Measurements from ENCODE around the gene GLDC.
"Not testable (repeated sequence)": the region's sequence is repeated elsewhere in the genome, so short reads cannot be mapped to it uniquely, and the experiment has no call there.

Gene GLDC

DNA sequence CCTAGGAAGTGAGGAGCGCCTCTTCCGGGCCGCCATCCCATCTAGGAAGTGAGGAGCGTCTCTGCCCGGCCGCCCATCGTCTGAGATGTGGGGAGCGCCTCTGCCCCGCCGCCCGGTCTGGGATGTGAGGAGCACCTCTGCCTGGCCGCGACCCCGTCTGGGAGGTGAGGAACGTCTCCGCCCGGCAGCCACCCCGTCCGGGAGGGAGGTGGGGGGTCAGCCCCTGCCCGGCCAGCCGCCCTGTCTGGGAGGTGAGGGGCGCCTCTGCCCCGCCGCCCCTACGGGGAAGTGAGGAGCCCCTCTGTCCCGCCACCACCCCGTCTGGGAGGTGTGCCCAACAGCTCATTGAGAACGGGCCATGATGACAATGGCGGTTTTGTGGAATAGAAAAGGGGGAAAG lies 22.7 kb downstream of the GLDC start:
- in situ Hi-C loops (cut with HindIII; ENCODE audit: low sequenced_read_pairs): not testable (repeated sequence)

DNA sequence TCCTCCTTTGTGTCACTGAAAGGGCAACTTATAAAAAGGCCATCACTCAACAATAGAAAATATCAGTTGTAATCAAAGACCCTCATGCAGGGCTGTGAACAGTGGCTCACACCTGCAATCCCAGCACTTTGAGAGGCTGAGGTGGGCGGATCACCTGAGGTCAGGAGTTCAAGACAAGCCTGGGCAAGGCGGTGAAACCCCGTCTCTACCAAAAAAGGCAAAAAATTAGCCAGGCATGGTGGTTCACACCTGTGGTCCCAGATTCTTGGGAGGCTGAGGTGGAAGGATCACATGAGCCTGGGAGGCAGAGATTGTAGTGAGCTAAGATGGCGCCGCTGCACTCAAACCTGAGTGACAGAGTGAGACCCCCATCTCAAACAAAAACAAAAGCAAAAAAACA lies 24.7 kb downstream of the GLDC start:
- in situ Hi-C loops (cut with HindIII; ENCODE audit: low sequenced_read_pairs): no loop called here

DNA sequence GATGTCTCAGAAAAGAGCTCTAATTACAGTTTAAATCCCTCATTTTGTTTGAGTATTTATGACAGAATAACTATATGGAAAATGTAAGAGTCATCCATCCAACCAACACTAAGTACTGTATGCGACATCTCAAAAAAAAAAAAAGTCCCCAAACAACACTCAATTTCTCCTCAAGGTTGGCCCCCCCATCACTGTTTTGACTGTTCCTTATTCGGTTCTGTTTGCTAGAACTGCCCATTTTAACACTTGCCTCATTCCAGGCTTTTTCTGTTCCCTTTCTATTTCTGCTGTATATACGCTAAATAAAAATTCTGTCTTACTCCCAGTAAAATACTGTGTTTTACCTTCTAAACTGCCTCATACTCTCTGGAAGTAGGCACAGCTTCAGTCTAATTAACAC lies 25.2 kb downstream of the GLDC start:
- in situ Hi-C loops (cut with HindIII; ENCODE audit: low sequenced_read_pairs): no loop called here

- in situ Hi-C loops (cut with HindIII; ENCODE audit: low sequenced_read_pairs): no loop called here
Measured at GRCh38 chr9:6619909-6620308, 25.6 kb downstream of the GLDC start.

- in situ Hi-C loops (cut with HindIII; ENCODE audit: low sequenced_read_pairs): no loop called here
Measured at GRCh38 chr9:6616951-6617602, 28.5 kb downstream of the GLDC start.

DNA sequence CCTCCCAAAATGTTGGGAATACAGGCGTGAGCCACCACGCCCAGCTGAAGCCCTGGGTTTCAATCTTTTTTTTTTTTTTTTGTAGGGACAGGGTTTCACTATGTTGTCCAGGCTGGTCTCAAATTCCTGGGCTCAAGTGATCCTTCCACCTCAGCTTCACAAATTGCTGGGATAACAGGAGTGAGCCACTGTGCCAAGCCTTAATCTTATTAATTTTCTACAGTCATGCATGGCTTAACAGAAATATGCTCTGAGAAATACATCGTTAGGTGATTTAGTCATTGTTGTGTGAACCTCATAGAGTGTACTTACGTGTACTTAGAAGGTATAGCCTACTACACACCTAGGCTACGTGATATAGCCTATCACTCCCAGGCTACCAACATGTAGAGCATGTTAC lies 31.0 kb downstream of the GLDC start:
- in situ Hi-C loops (cut with HindIII; ENCODE audit: low sequenced_read_pairs): no loop called here

- in situ Hi-C loops (cut with HindIII; ENCODE audit: low sequenced_read_pairs): no loop called here
Measured at GRCh38 chr9:6611865-6612264, 33.7 kb downstream of the GLDC start.

DNA sequence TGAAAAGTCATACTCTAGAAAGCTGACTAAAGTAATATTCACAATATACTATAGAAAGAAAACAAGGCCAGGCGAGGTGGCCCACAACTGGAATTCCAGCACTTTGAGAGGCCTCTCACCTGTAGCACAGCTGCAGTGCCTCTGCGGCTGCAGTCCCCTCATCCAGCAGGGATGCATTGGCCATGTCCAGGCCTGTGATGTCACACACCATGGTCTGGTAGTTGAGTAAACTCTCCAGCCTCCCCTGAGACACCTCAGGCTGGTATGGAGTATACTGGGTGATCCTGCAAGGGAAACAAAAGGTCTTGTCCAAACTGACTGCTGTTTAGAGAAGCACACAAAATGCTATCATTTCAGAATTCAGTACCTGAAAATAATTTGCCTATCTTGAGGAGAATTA lies 35.5 kb downstream of the GLDC start:
- in situ Hi-C loops (cut with HindIII; ENCODE audit: low sequenced_read_pairs): no loop called here

DNA sequence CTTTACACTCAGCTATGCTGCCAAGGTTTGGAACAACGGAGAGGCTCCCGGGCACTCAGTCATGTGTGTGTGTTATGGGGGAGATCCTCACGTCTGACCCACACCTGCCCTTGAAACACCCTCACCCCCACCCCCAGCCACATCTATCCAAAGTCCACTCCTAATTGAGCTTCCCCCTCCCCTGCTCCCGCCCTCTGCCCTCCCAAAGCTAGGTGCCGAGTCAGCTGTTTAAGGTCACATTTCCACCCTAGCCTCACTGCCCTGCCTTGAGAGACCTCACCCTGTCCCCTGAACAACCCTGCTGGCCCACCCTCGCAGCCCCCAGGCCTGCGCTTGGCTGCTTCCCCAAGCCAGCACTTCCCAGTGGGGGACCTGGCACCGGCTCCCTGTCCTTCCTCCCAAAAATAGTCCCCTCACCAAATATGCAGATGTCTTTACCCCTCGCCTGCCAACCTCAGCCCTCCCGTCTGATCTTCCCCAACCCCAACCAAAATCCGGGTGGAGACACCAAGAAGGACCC lies 36.0 kb downstream of the GLDC start:
- in situ Hi-C loops (cut with HindIII; ENCODE audit: low sequenced_read_pairs): no loop called here

GRCh38 chr9:6605202-6605601 lies 40.3 kb downstream of the GLDC start:
- in situ Hi-C loops (cut with HindIII; ENCODE audit: low sequenced_read_pairs): no loop called here

DNA sequence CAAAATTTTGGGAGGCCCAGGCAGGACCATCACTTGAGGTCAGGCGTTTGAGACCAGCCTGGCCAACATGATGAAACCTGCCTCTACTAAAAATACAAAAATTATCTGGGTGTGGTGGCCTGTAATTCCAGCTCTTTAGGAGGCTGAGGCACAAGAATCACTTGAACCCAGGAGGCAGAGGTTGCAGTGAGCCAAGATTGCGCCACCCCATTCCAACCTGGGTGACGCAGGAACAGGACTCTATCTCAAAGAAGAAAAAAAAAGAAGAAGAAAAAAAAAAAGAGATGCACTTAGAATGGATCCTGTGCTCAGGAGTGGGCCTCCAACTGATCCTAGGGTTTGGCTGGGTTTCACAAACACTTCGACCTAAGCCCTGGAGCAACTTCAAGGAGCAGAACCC lies 45.1 kb downstream of the GLDC start:
- in situ Hi-C loops (cut with HindIII; ENCODE audit: low sequenced_read_pairs): no loop called here

DNA sequence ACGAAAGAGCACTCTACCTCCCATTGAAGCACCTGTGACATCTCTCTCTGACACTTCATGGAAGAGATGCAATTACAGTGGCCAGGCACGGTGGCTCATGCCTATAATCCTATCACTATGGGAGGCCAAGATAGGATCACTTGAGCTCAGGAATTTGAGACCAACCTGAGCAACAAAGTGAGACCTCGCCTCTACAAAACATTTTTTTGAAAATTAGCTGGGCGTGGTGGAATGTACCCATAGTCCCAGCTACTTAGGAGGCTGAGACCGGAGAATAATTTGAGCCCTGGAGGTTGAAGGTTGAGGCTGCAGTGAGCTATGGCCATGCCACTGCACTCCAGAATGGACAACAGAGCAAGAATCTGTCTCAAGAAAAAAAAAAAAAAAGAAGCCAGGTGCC lies 45.5 kb downstream of the GLDC start:
- in situ Hi-C loops (cut with HindIII; ENCODE audit: low sequenced_read_pairs): no loop called here

GRCh38 chr9:6598249-6598725 lies 47.2 kb downstream of the GLDC start:
- in situ Hi-C loops (cut with HindIII; ENCODE audit: low sequenced_read_pairs): no loop called here

- in situ Hi-C loops (cut with HindIII; ENCODE audit: low sequenced_read_pairs): no loop called here
Measured at GRCh38 chr9:6592791-6593190, 52.7 kb downstream of the GLDC start.

GRCh38 chr9:6592231-6592630 lies 53.3 kb downstream of the GLDC start:
- in situ Hi-C loops (cut with HindIII; ENCODE audit: low sequenced_read_pairs): no loop called here

DNA sequence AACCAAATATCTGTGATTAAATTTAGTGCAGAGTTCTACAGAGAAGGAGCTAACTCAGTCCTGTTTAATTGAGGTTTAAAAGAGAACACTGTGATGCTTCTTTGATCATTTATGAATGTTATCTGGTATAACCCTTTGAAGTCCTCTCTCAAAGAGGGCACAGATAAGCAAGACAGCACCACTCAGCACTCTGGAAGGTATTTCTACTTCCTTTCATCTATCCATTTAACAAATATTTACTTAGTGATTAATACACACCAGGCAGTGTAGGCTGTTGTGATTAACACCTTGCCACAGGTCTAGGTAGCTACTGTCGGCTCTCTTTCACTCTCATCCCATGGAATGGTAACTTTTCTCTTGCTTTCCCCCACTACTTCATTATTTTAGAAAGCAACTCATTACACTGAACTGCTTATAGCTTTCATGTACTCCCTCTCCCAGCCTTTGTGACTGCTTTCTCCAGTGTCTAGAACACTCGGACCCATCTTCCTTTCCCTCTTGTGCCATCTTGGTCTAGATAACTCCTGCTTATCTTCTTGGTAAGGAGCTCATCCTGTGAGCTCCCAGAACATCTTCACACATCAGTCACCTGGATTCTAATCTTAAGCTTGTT lies 54.7 kb downstream of the GLDC start:
- in situ Hi-C loops (cut with HindIII; ENCODE audit: low sequenced_read_pairs): no loop called here

DNA sequence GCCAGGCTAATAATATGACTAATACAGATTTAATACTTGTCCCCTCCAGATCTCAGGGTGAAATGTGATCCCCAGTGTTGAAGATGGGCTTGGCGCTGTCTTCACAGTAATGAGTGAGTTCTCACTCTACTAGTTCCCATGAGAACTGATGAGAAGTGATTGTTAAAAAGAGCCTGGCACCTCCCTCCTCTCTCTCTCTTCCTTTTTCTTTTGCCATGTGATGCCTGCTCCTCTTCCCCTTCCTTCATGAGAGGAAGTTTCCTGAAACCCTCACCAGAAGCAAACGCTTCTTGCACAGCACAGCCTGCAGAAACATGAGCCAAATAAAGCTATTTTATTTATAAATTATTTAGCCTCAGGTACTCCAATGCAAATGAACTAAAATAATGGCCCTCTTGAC lies 55.2 kb downstream of the GLDC start:
- in situ Hi-C loops (cut with HindIII; ENCODE audit: low sequenced_read_pairs): no loop called here

- in situ Hi-C loops (cut with HindIII; ENCODE audit: low sequenced_read_pairs): loop anchor here (10.0 kb wide), 1 partner anchor 230 kb away; no protein-coding TSS in a partner anchor
Measured at GRCh38 chr9:6584881-6585597, 60.5 kb downstream of the GLDC start.

DNA sequence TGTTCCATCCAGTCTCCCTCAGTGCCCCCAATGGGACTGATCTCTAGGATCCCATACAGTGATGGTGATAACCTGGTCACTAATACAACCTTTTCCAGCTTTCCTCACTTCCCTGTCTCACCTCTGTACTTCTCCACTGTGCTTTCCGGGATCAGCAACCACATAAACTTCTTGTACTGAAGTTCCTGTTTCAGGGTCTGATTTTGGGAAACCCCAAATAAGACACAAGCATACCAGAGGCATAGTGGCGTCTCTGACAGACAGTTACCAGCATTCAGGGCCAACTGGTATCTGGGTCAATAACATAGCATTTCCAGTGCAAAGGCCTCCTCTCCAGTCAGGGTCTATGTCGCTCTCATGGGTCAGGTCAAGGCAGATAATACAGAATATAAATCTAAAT lies 64.3 kb downstream of the GLDC start:
- in situ Hi-C loops (cut with HindIII; ENCODE audit: low sequenced_read_pairs): loop anchor here (10.0 kb wide), 1 partner anchor 226 kb away; no protein-coding TSS in a partner anchor

DNA sequence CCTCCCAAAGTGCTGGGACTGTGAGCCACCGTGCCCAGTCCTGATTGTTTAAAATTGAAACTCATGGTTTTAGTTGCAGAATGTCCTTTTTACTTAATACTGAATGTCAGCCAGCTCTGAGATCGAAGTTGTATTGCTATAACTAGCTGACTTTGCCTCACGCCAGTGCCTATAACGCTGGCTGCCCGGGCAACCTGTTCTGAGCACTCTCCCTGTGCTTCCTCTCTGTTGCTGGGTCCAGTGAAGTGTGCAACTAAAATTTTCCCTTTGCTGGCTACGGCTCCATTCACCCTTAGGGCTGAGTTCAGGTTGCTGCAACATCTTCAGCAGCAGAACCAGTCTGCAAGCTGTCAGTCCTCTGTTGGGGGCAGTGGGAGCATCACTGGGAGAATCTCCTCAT lies 65.9 kb downstream of the GLDC start:
- in situ Hi-C loops (cut with HindIII; ENCODE audit: low sequenced_read_pairs): loop anchor here (10.0 kb wide), 1 partner anchor 225 kb away; no protein-coding TSS in a partner anchor

DNA sequence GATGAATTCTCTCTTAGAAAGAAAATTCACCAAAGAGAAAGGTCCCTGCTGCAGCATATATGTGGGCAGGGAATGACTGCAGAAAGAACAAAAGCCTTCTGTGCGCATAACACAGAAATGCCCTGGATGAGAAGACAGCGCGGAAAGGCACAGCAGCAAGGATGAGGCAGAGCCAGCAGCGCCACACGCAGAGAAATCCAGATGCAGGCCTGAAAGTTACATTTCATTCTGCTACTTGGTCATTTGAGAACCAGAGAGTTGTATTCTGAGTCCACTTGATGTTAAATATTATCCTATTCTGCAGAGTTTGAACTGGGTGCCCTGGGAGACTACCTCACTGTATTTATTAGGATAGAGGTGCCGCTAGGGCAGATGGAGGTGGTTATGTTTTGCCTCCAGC lies 68.5 kb downstream of the GLDC start:
- in situ Hi-C loops (cut with HindIII; ENCODE audit: low sequenced_read_pairs): no loop called here
